ENCODE measurements around the gene CLVS2.

The CLVS2 gene

GRCh38 chr6:123064038-123064437 lies 68.0 kb downstream of the CLVS2 start:
- no peak for DNase-seq
- intact Hi-C loops (cut with DNase I; ENCODE audit: low total_unique reads) = no loop called here
- TF ChIP-seq, protein P1, sequence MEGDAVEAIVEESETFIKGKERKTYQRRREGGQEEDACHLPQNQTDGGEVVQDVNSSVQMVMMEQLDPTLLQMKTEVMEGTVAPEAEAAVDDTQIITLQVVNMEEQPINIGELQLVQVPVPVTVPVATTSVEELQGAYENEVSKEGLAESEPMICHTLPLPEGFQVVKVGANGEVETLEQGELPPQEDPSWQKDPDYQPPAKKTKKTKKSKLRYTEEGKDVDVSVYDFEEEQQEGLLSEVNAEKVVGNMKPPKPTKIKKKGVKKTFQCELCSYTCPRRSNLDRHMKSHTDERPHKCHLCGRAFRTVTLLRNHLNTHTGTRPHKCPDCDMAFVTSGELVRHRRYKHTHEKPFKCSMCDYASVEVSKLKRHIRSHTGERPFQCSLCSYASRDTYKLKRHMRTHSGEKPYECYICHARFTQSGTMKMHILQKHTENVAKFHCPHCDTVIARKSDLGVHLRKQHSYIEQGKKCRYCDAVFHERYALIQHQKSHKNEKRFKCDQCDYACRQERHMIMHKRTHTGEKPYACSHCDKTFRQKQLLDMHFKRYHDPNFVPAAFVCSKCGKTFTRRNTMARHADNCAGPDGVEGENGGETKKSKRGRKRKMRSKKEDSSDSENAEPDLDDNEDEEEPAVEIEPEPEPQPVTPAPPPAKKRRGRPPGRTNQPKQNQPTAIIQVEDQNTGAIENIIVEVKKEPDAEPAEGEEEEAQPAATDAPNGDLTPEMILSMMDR (IDR thresholded peaks at IDR 0.05) = no peak

DNA sequence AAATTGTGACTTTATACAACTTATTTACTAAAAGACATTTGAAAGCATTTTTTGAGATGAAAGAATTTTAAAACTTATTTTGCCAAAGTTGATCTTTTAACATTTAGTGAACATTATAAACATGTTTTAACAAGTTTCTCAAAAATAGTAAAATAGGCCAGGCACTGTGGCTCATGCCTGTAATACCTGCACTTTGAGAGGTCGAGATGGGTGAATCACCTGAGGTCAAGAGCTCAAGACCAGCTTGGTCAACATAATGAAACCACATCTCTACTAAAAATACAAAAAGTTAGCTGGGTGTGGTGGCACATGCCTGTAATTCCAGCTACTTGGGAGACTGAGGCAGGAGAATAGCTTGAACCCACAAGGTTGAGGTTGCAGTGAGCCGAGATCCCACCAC lies 78.6 kb downstream of the CLVS2 start:
- intact Hi-C loops (cut with DNase I; ENCODE audit: low total_unique reads) = no loop called here
- Histone ChIP-seq H3K9me3 (no peaks in the 10 kb centered on the region), H3K36me3 (no peaks in the 10 kb centered on the region), H3K27me3 (no peaks in the 10 kb centered on the region), H3K4me1 (no peaks in the 10 kb centered on the region), H3K4me3 (no peak overlapping the region), H3K27ac (no peak overlapping the region)
- TF ChIP-seq, protein P1 (IDR thresholded peaks at IDR 0.05) = no peak
- no peak for DNase-seq

More at GRCh38 chr6:123064038-123064437, 68.0 kb downstream of the CLVS2 start:
- Histone ChIP-seq H3K36me3 (no peaks in the 10 kb centered on the region), H3K9me3 (no peaks in the 10 kb centered on the region), H3K27me3 (no peaks in the 10 kb centered on the region), H3K27ac (no peak overlapping the region), H3K4me3 (no peak overlapping the region), H3K4me1 (no peaks in the 10 kb centered on the region)

- no peaks in the 10 kb centered on the region for H3K27me3 ChIP-seq
- H3K4me1 ChIP-seq = no peaks in the 10 kb centered on the region
- no peaks in the 10 kb centered on the region for H3K36me3 ChIP-seq
- TF ChIP-seq, protein P1 (IDR thresholded peaks at IDR 0.05) = no peak
- intact Hi-C loops (cut with DNase I; ENCODE audit: low total_unique reads) = no loop called here
- no peak overlapping the region for H3K4me3 ChIP-seq
- no peak overlapping the region for H3K27ac ChIP-seq
- no peak for DNase-seq
- no peaks in the 10 kb centered on the region for H3K9me3 ChIP-seq
These were observed 89.4 kb downstream of the CLVS2 start for GRCh38 chr6:123085403-123085802.

GRCh38 chr6:123089226-123089625 lies 93.2 kb downstream of the CLVS2 start:
- Histone ChIP-seq H3K27ac (no peak overlapping the region), H3K36me3 (no peaks in the 10 kb centered on the region), H3K27me3 (no peaks in the 10 kb centered on the region), H3K9me3 (no peaks in the 10 kb centered on the region), H3K4me1 (no peaks in the 10 kb centered on the region), H3K4me3 (no peak overlapping the region)
- intact Hi-C loops (cut with DNase I; ENCODE audit: low total_unique reads) = no loop called here
- TF ChIP-seq, protein P1 (IDR thresholded peaks at IDR 0.05) = no peak
- DNase-seq = no peak

- no peaks in the 10 kb centered on the region for H3K4me1 ChIP-seq
- DNase-seq = no peak
- no peaks in the 10 kb centered on the region for H3K9me3 ChIP-seq
- intact Hi-C loops (cut with DNase I; ENCODE audit: low total_unique reads) = no loop called here
- H3K36me3 ChIP-seq = no peaks in the 10 kb centered on the region
- H3K4me3 ChIP-seq = no peak overlapping the region
- H3K27ac ChIP-seq = peak overlapping the region in 1 of 2 donors; percentile 27
- H3K27me3 ChIP-seq = no peaks in the 10 kb centered on the region
- TF ChIP-seq, protein P1 (IDR thresholded peaks at IDR 0.05) = no peak
These were observed 95.3 kb downstream of the CLVS2 start for GRCh38 chr6:123091091-123091895.
